HepG2 (cell line): ENCODE results near the gene CPB2. TPM values are rescaled to one million over a fixed set of nuclear protein-coding genes. Genes with fewer than 3 reads are reported as not detected.

ENCODE experiments used
- ATAC-seq: fragments of 200-7000 bp; cut with Tn5 transposase; 3 replicates; pipeline ENCODE4 v1.9.1; 2020; ENCODE audit warnings: mild to moderate bottlenecking, moderate library complexity
- BruUV-seq: library from RNA; stranded (reverse); fragments of 400-500 nt; replicated peaks from 2 replicates; lab custom pipeline; 2021; lab: Mats Ljungman, UMichigan
- CTCF ChIA-PET: fragments of 300-600 bp; formaldehyde crosslinking; extraction: SDS; loops from one replicate; lab custom pipeline; 2021; ENCODE audit warnings: low total read pairs, inconsistent platforms, low intra/inter-chr PET ratio; lab: Yijun Ruan, JAX
- POLR2A ChIA-PET: fragments of 350-600 bp; sonication (Branson Sonifier 250); formaldehyde crosslinking; loops from one replicate; lab custom pipeline; 2020; ENCODE audit warnings: antibody characterized with exemption, inconsistent platforms; lab: Yijun Ruan, JAX
- DNase-seq: peaks from one replicate; pipeline ENCODE4 v3.0.0-alpha.2; 2015; ENCODE audit warnings: low spot score
- FAIRE-seq: peaks from 3 replicates; lab custom pipeline; 2011; peaks lifted over from hg19 to GRCh38; lab: Jason Lieb, UNC
- H2AFZ ChIP-seq: one replicate; pipeline ENCODE4 v1.6.1; 2011; ENCODE audit warnings: low read length, inconsistent platforms
- H3K27ac ChIP-seq: fragments of 300-600 bp; 3 replicates; pipeline ENCODE4 v1.8.0; 2011; ENCODE audit warnings: mixed run types, mild to moderate bottlenecking, mixed read lengths, low read length, inconsistent platforms; ENCODE audit not compliant: insufficient read depth; ENCODE audit errors: extremely low read length
- H3K27me3 ChIP-seq, 2 experiments: fragments of 200-600 bp in 1 of 2; 2 replicates in 1 of 2; 3 replicates in 1 of 2; pipeline versions ENCODE4 v1.6.0 to v1.8.0; 2011; ENCODE audit warnings: low read length in 2 of 2, mild to moderate bottlenecking in 2 of 2, moderate library complexity in 2 of 2, inconsistent platforms in 1 of 2; ENCODE audit not compliant: insufficient read depth in 2 of 2, control insufficient read depth in 1 of 2
- H3K36me3 ChIP-seq, 2 experiments: fragments of 200-600 bp in 1 of 2; replicated peaks in 1 of 2; 2 replicates in 1 of 2; 3 replicates in 1 of 2; pipeline versions ENCODE4 v1.5.1 to v1.8.0; 2011; ENCODE audit warnings: low read length in 2 of 2, inconsistent platforms in 1 of 2; ENCODE audit not compliant: insufficient read depth in 2 of 2, control insufficient read depth in 1 of 2
- H3K4me1 ChIP-seq: 2 replicates; pipeline ENCODE4 v1.5.1; 2012; ENCODE audit warnings: low read length, inconsistent platforms; ENCODE audit not compliant: insufficient read depth
- H3K4me2 ChIP-seq: 2 replicates; pipeline ENCODE4 v1.6.0; 2011; ENCODE audit warnings: low read depth, low read length, inconsistent platforms
- H3K4me3 ChIP-seq, 3 experiments: fragments of 200-600 bp in 1 of 3; sonication (generic), shearing (Covaris generic) in 1 of 3; replicated peaks in 1 of 3; 2 replicates each; pipeline ENCODE4 v1.5.1; 2011 to 2016; ENCODE audit warnings: low read length in 3 of 3, inconsistent platforms in 2 of 3, low read depth in 2 of 3, mild to moderate bottlenecking in 2 of 3, control low read depth in 1 of 3, mixed read lengths in 1 of 3; ENCODE audit not compliant: insufficient read depth in 1 of 3
- H3K79me2 ChIP-seq: one replicate; pipeline ENCODE4 v1.6.1; 2011; ENCODE audit warnings: low read length, inconsistent platforms; ENCODE audit not compliant: insufficient read depth
- H3K9ac ChIP-seq: 2 replicates; pipeline ENCODE4 v1.6.0; 2011; ENCODE audit warnings: mild to moderate bottlenecking, low read depth, low read length, inconsistent platforms; ENCODE audit not compliant: insufficient read depth
- H3K9me3 ChIP-seq: 2 replicates; pipeline ENCODE4 v1.5.1; 2012; ENCODE audit warnings: mild to moderate bottlenecking, low read length
- H4K20me1 ChIP-seq: 2 replicates; pipeline ENCODE4 v1.6.0; 2011; ENCODE audit warnings: inconsistent platforms, mild to moderate bottlenecking, low read length, moderate library complexity; ENCODE audit not compliant: insufficient read depth
- ARHGAP35 ChIP-seq: sonication (generic); formaldehyde crosslinking; IDR thresholded peaks from 2 replicates; pipeline ENCODE4 v1.9.0; 2022; ENCODE audit warnings: mild to moderate bottlenecking, inconsistent platforms, moderate library complexity, missing genetic modification reagents, borderline replicate concordance
- FOSL2 ChIP-seq: sonication (generic); formaldehyde crosslinking; IDR thresholded peaks from 2 replicates; pipeline ENCODE4 v1.4.0; 2020; ENCODE audit warnings: missing genetic modification reagents
- FOXA1 ChIP-seq, 2 experiments: fragments of 450-650 bp in 1 of 2; sonication (generic) in 1 of 2; formaldehyde crosslinking in 1 of 2; IDR thresholded peaks; 2 replicates each; pipeline versions ENCODE4 v1.4.0 to v1.6.1; 2016 to 2020; ENCODE audit warnings: missing genetic modification reagents in 1 of 2
- FOXA3 ChIP-seq: IDR thresholded peaks from 2 replicates; pipeline ENCODE4 v1.6.1; 2016; ENCODE audit warnings: missing genetic modification reagents, missing compliant biosample characterization
- FOXP1 ChIP-seq, 2 experiments: fragments of 450-650 bp in 1 of 2; IDR thresholded peaks; 2 replicates each; pipeline ENCODE4 v1.6.1; 2017 to 2018; ENCODE audit warnings: antibody characterized with exemption in 1 of 2
- KDM2A ChIP-seq: sonication (generic); formaldehyde crosslinking; IDR thresholded peaks from 2 replicates; pipeline ENCODE4 v1.4.0; 2020; ENCODE audit warnings: low read depth, missing genetic modification reagents, borderline replicate concordance
- MAFK ChIP-seq, 2 experiments: IDR thresholded peaks in 1 of 2; conservative IDR thresholded peaks in 1 of 2; 2 replicates each; pipeline ENCODE4 v1.6.1; 2011; ENCODE audit warnings: improper control_type of control experiment in 2 of 2, low read length in 2 of 2
- SOX13 ChIP-seq, 3 experiments: fragments of 450-650 bp in 1 of 3; sonication (generic) in 1 of 3; formaldehyde crosslinking in 1 of 3; IDR thresholded peaks in 2 of 3; conservative IDR thresholded peaks in 1 of 3; 2 replicates each; pipeline versions ENCODE4 v1.5.0 to v1.6.1; 2016 to 2020; ENCODE audit warnings: antibody characterized with exemption in 1 of 3, mild to moderate bottlenecking in 1 of 3, missing compliant biosample characterization in 1 of 3, missing genetic modification reagents in 1 of 3, moderate library complexity in 1 of 3
- SOX5 ChIP-seq: IDR thresholded peaks from 2 replicates; pipeline ENCODE4 v1.6.1; 2016; ENCODE audit warnings: borderline replicate concordance
- ZNF772 ChIP-seq: sonication (generic); formaldehyde crosslinking; IDR thresholded peaks from 2 replicates; pipeline ENCODE4 v1.5.0; 2020; ENCODE audit warnings: mild to moderate bottlenecking, missing genetic modification reagents
- ZNF83 ChIP-seq: sonication (generic); formaldehyde crosslinking; IDR thresholded peaks from 2 replicates; pipeline ENCODE4 v1.4.0; 2020; ENCODE audit warnings: missing genetic modification reagents, mild to moderate bottlenecking, borderline replicate concordance
- WGBS: methylation state at CpG from one replicate; pipeline ENCODE4 v1.1.6; 2017; ENCODE audit warnings: low lambda C conversion rate; 5-methylcytosine and 5-hydroxymethylcytosine counted together
- in situ Hi-C: cut with HindIII; loops from 2 replicates; pipeline ENCODE4 v1.10.0; 2017; ENCODE audit warnings: low pct_unique_long_range_greater_than_20kb; ENCODE audit not compliant: extremely low pct_ligation_motif_present
- intact Hi-C: fragments of 100-400 bp; cut with micrococcal nuclease; formaldehyde crosslinking; loops from one replicate; pipeline ENCODE4 v1.10.0; 2022; ENCODE audit not compliant: unreplicated experiment
- polyA plus RNA-seq, 8 experiments: library from polyadenylated mRNA; depleted of rRNA in 3 of 8; stranded (reverse) in 7 of 8; unstranded in 1 of 8; fragments of >200 nt; fragmentation: Illumina TruSeq in 4 of 8; extraction: Trizol in 4 of 8; gene quantifications; 2 replicates each; pipeline versions ENCODE4 v1.2.1 to v1.2.3, GENCODE V29; 2011 to 2016; ENCODE audit warnings: low read depth in 4 of 8, missing spikeins in 1 of 8, mixed read lengths in 1 of 8; ENCODE audit not compliant: insufficient read depth in 1 of 8
- total RNA-seq, 5 experiments: library from RNA; depleted of rRNA; stranded (reverse); fragments of >200 nt; fragmentation: Illumina TruSeq; extraction: Trizol; gene quantifications; 2 replicates each; pipeline ENCODE4 v1.2.3, GENCODE V29; 2016; ENCODE audit warnings: low read depth in 1 of 5
- TF ChIP-seq, protein P1 (sequence below): sonication (generic); IDR thresholded peaks from 2 replicates; pipeline ENCODE4 v1.6.1; 2016; ENCODE audit warnings: low read depth, borderline replicate concordance
- TF ChIP-seq, protein P2 (sequence below): IDR thresholded peaks from 2 replicates; pipeline ENCODE4 v1.6.1; 2016; ENCODE audit warnings: missing biosample characterization, missing genetic modification reagents, low read depth
- TF ChIP-seq, protein P3 (sequence below): sonication (generic); formaldehyde crosslinking; IDR thresholded peaks from 2 replicates; pipeline ENCODE4 v1.8.1; 2023; ENCODE audit warnings: mild to moderate bottlenecking, missing genetic modification reagents, borderline replicate concordance
- TF ChIP-seq, protein P4 (sequence below): IDR thresholded peaks from 2 replicates; pipeline ENCODE4 v1.6.1; 2012; ENCODE audit warnings: low read depth, low read length, improper control_type of control experiment
- TF ChIP-seq, protein P5 (sequence below): sonication (generic); formaldehyde crosslinking; IDR thresholded peaks from 2 replicates; pipeline ENCODE4 v1.4.0; 2020; ENCODE audit warnings: missing genetic modification reagents

CPB2 gene
- total and polyA plus RNA-seq, 2 of the 13 experiments (the other 11 are each of a cell fraction or from before 2014, with no cell fraction given) = 125 to 140 TPM

DNA sequence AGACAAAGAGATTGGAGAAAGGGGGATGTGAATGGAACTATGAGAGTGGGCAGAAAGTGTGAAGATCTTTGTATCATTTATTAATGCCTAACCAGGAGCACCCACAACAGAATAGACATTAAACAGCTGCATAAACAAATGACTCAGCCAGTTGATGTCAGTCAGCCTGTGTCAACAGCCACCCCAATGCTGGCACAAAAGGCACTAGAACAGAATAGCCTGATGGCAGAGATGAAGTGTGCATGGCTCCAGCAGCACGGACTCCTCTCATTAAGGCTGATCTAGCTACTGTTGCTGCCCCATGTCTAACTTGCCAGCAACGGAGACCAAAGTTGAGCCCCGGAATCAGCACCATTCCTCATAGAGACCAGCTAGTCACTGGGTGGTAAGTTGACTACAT, 7.8 kb downstream of the CPB2 start:
- Histone ChIP-seq H2AFZ (no peak overlapping the region), H3K4me1 (peaks cover 77% of the 10 kb centered on the region), H3K36me3 (peaks cover 14 to 28% of the 10 kb centered on the region in 2 experiments), H3K4me3 (no peak overlapping the region), H3K9me3 (no peaks in the 10 kb centered on the region), H4K20me1 (0 out of 2 replicates have a peak, but pooled peaks cover 2% of the 10 kb centered on the region), H3K4me2 (peak overlapping the region; percentile 23; the same call in 1 of the 2 replicates), H3K27me3 (no peaks in the 10 kb centered on the region), H3K79me2 (peaks cover 95% of the 10 kb centered on the region), H3K27ac (no peak overlapping the region), H3K9ac (no peak overlapping the region)
- in situ Hi-C loops = no loop called here
- ATAC-seq (peak; percentile 62; the same call in 2 of the 3 replicates), FAIRE-seq (no peak), DNase-seq (no peak)
- CTCF ChIA-PET = no interaction called here
- no TSS peak for BruUV-seq
- WGBS = 93% methylated on average over 2 of the region's 3 CpGs
- intact Hi-C loops = no loop called here
- POLR2A ChIA-PET = interaction anchor here (1.0 kb wide), 1 partner anchor 8 kb away, joined by 3 read pairs; the partner anchor contains the start of gene CPB2
- peak; percentile 93 for TF ChIP-seq FOSL2 (CRISPR knock-in tag)
- TF ChIP-seq, protein P1, sequence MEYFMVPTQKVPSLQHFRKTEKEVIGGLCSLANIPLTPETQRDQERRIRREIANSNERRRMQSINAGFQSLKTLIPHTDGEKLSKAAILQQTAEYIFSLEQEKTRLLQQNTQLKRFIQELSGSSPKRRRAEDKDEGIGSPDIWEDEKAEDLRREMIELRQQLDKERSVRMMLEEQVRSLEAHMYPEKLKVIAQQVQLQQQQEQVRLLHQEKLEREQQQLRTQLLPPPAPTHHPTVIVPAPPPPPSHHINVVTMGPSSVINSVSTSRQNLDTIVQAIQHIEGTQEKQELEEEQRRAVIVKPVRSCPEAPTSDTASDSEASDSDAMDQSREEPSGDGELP = peak; percentile 85
- peak; percentile 80 for TF ChIP-seq FOXA3 (CRISPR knock-in tag)
- no peak for TF ChIP-seq MAFK (conservative IDR thresholded peaks at IDR 0.05 in 1 of 2, IDR thresholded peaks at IDR 0.05 in 1 of 2; ENCODE audit: low read length in 2 of 2)
- TF ChIP-seq FOXP1 (IDR thresholded peaks at IDR 0.05) = peak; percentile 52; the same call in 1 of the 2 replicates
- TF ChIP-seq FOXP1 (CRISPR knock-in tag; IDR thresholded peaks at IDR 0.05) = peak; percentile 73
- TF ChIP-seq, protein P2, sequence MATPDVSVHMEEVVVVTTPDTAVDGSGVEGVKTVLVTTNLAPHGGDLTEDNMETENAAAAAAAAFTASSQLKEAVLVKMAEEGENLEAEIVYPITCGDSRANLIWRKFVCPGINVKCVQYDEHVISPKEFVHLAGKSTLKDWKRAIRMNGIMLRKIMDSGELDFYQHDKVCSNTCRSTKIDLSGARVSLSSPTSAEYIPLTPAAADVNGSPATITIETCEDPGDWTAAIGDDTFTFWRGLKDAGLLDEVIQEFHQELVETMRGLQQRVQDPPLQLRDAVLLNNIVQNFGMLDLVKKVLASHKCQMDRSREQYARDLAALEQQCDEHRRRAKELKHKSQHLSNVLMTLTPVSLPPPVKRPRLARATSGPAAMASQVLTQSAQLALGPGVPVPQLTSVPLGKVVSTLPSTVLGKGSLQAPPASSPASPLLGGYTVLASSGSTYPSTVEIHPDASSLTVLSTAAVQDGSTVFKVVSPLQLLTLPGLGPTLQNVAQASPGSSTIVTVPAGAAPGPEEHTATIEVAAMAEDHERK = no peak
- TF ChIP-seq ARHGAP35 (CRISPR knock-in tag) = no peak
- TF ChIP-seq, protein P3, sequence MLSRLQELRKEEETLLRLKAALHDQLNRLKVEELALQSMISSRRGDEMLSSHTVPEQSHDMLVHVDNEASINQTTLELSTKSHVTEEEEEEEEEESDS = no peak
- TF ChIP-seq KDM2A (CRISPR knock-in tag) = 0 out of 2 replicates have a peak, but pooled peaks have one; percentile 35
- no peak for TF ChIP-seq ZNF772
- TF ChIP-seq, protein P4, sequence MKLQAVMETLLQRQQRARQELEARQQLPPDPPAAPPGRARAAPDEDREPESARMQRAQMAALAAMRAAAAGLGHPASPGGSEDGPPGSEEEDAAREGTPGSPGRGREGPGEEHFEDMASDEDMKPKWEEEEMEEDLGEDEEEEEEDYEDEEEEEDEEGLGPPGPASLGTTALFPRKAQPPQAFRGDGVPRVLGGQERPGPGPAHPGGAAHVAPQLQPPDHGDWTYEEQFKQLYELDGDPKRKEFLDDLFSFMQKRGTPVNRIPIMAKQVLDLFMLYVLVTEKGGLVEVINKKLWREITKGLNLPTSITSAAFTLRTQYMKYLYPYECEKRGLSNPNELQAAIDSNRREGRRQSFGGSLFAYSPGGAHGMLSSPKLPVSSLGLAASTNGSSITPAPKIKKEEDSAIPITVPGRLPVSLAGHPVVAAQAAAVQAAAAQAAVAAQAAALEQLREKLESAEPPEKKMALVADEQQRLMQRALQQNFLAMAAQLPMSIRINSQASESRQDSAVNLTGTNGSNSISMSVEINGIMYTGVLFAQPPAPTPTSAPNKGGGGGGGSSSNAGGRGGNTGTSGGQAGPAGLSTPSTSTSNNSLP = peak; percentile 43; the same call in 1 of the 2 replicates
- TF ChIP-seq, protein P5, sequence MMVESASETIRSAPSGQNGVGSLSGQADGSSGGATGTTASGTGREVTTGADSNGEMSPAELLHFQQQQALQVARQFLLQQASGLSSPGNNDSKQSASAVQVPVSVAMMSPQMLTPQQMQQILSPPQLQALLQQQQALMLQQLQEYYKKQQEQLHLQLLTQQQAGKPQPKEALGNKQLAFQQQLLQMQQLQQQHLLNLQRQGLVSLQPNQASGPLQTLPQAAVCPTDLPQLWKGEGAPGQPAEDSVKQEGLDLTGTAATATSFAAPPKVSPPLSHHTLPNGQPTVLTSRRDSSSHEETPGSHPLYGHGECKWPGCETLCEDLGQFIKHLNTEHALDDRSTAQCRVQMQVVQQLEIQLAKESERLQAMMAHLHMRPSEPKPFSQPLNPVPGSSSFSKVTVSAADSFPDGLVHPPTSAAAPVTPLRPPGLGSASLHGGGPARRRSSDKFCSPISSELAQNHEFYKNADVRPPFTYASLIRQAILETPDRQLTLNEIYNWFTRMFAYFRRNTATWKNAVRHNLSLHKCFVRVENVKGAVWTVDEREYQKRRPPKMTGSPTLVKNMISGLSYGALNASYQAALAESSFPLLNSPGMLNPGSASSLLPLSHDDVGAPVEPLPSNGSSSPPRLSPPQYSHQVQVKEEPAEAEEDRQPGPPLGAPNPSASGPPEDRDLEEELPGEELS (CRISPR knock-in tag) = peak; percentile 47; the same call in 1 of the 2 replicates
- no peak for TF ChIP-seq ZNF83 (CRISPR knock-in tag)
- peak; percentile 45; the same call in 1 of the 2 replicates for TF ChIP-seq SOX5
- TF ChIP-seq FOXA1 (IDR thresholded peaks at IDR 0.05) = no peak
- TF ChIP-seq FOXA1 (CRISPR knock-in tag; IDR thresholded peaks at IDR 0.05) = peak; percentile 49; the same call in 1 of the 2 replicates
- TF ChIP-seq SOX13 (IDR thresholded peaks at IDR 0.05) = no peak
- TF ChIP-seq SOX13 (CRISPR knock-in tag; conservative IDR thresholded peaks at IDR 0.05 in 1 of 2, IDR thresholded peaks at IDR 0.05 in 1 of 2) = 0 out of 4 replicates have a peak, but pooled peaks of 1 of the 2 experiments have one; percentile 13
